ENCODE measurements around the gene CNTNAP2.

DNA sequence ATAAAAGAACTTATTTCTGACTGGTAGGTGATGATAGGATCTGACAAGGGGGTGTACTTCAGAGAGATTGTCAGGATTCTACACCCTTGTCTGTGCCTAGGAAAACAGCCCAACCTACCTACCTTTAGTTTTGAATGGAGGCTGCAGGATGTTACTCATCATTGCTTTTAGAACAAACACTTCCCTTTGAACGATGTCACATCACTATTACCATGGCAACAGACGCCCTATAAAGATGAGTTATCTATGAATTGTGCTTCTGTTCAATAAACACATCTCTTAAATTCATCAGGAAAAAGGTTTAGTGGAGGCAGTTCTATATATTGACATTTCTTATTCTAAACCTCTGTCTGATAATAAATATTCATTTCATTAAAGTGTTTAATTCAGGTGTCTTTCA, 362.4 kb downstream of the CNTNAP2 start:
- TF ChIP-seq, protein P1, sequence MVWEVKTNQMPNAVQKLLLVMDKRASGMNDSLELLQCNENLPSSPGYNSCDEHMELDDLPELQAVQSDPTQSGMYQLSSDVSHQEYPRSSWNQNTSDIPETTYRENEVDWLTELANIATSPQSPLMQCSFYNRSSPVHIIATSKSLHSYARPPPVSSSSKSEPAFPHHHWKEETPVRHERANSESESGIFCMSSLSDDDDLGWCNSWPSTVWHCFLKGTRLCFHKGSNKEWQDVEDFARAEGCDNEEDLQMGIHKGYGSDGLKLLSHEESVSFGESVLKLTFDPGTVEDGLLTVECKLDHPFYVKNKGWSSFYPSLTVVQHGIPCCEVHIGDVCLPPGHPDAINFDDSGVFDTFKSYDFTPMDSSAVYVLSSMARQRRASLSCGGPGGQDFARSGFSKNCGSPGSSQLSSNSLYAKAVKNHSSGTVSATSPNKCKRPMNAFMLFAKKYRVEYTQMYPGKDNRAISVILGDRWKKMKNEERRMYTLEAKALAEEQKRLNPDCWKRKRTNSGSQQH (CRISPR knock-in tag; IDR thresholded peaks at IDR 0.05; ENCODE audit: low read depth), result no peak
- TF ChIP-seq, protein P2, sequence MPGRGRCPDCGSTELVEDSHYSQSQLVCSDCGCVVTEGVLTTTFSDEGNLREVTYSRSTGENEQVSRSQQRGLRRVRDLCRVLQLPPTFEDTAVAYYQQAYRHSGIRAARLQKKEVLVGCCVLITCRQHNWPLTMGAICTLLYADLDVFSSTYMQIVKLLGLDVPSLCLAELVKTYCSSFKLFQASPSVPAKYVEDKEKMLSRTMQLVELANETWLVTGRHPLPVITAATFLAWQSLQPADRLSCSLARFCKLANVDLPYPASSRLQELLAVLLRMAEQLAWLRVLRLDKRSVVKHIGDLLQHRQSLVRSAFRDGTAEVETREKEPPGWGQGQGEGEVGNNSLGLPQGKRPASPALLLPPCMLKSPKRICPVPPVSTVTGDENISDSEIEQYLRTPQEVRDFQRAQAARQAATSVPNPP (CRISPR knock-in tag; IDR thresholded peaks at IDR 0.05), result no peak
- no peak for TF ChIP-seq ZFP36 (IDR thresholded peaks at IDR 0.05; ENCODE audit: borderline replicate concordance, low read depth, low read length, partially characterized antibody)
